HPDE6-E6E7 (cell line): ENCODE data around the gene SWI5.
"Not testable (repeated sequence)": the region's sequence is repeated elsewhere in the genome, so short reads cannot be mapped to it uniquely, and the experiment has no call there.

Experiments used
- DNase-seq: peaks from one replicate; pipeline ENCODE4 v3.0.0; 2011; ENCODE audit warnings: missing footprints; ENCODE audit errors: extremely low spot score

SWI5 gene

GRCh38 chr9:128279088-128280073, 3.3 kb downstream of the SWI5 start:
- DNase-seq = not testable (repeated sequence)

GRCh38 chr9:128280084-128280622, 4.1 kb downstream of the SWI5 start:
- DNase-seq = no peak

GRCh38 chr9:128282500-128282899, 6.4 kb downstream of the SWI5 start:
- no peak for DNase-seq

GRCh38 chr9:128285033-128285784, 9.1 kb downstream of the SWI5 start:
- DNase-seq = no peak

GRCh38 chr9:128286440-128286839, 10.4 kb downstream of the SWI5 start:
- DNase-seq = no peak

- no peak for DNase-seq
Measured at GRCh38 chr9:128288273-128289004, 12.4 kb downstream of the SWI5 start.

GRCh38 chr9:128292009-128292408, 15.9 kb downstream of the SWI5 start:
- DNase-seq = no peak

- DNase-seq = no peak
Measured at GRCh38 chr9:128293091-128293490, 17.0 kb downstream of the SWI5 start.

GRCh38 chr9:128294142-128294541, 18.1 kb downstream of the SWI5 start:
- no peak for DNase-seq

GRCh38 chr9:128296340-128297220, 20.5 kb downstream of the SWI5 start:
- DNase-seq = no peak

- DNase-seq = no peak
Measured at GRCh38 chr9:128297221-128297773, 21.2 kb downstream of the SWI5 start.

GRCh38 chr9:128298535-128299482, 22.7 kb downstream of the SWI5 start:
- no peak for DNase-seq

- DNase-seq = no peak
Measured at GRCh38 chr9:128304136-128304970, 28.3 kb downstream of the SWI5 start.

GRCh38 chr9:128304971-128305288, 28.9 kb downstream of the SWI5 start:
- no peak for DNase-seq

- DNase-seq = no peak
Measured at GRCh38 chr9:128309551-128309950, 33.5 kb downstream of the SWI5 start.

- no peak for DNase-seq
Measured at GRCh38 chr9:128310461-128310860, 34.4 kb downstream of the SWI5 start.

GRCh38 chr9:128314697-128315096, 38.6 kb downstream of the SWI5 start:
- no peak for DNase-seq

GRCh38 chr9:128316421-128316820, 40.3 kb downstream of the SWI5 start:
- DNase-seq = no peak

GRCh38 chr9:128317629-128318028, 41.6 kb downstream of the SWI5 start:
- DNase-seq = no peak
